Measurements from ENCODE around the gene ELOVL4. TPM values are rescaled to one million over a fixed set of nuclear protein-coding genes. Genes with fewer than 3 reads are reported as not detected.

The ELOVL4 gene
- total RNA-seq, 2 donors from 2014 or later: 1.8 to 1.9 TPM

Other genes starting within 250 kb of the ELOVL4 start
- gene TTK, start 57.1 kb upstream of the ELOVL4 start, total RNA-seq: under 1 TPM; 0.24 to 0.88 TPM
- gene BCKDHB, start 159.1 kb upstream of the ELOVL4 start, total RNA-seq: 10 to 100 TPM in 1 of 2 donors, 1 to 10 TPM in 1; 9.6 to 15.7 TPM